Measurements from ENCODE around the gene MRPS23.

The MRPS23 gene

GRCh38 chr17:57819285-57819684 is 30.6 kb downstream of the MRPS23 start:
- DNase-seq (ENCODE audit: low read depth) = no peak

DNA sequence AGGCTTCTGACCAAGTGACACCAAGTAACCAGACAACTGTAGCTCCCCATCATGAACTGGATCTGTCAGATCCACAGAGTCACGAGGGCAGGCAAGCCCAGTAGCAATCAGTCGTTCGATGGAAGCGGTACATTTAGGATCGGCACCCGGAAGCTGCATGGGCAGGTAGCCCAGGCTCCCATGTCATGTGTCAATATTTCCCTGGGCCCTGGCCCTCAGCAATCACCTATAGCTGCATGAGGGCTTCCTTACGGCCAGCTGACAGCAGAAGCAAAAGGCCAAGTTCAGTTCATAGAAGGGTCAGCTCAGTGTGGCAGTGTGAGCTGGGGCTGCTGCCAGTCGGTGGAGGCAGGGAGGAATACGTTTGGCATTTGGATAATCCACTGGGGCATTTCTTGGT is 31.8 kb downstream of the MRPS23 start:
- no peak for TF ChIP-seq CTCF (IDR thresholded peaks at IDR 0.05; ENCODE audit: control insufficient read depth, extremely low read depth, insufficient read depth)
- peak; percentile 76 for DNase-seq (ENCODE audit: low read depth)
- no peak overlapping the region for H3K4me3 ChIP-seq (ENCODE audit: low read depth, low read length)

More at GRCh38 chr17:57819285-57819684, 30.6 kb downstream of the MRPS23 start:
- no peak for TF ChIP-seq CTCF (IDR thresholded peaks at IDR 0.05; ENCODE audit: control insufficient read depth, extremely low read depth, insufficient read depth)
- H3K4me3 ChIP-seq (ENCODE audit: low read depth, low read length) = no peak overlapping the region

GRCh38 chr17:57817299-57817698 is 32.5 kb downstream of the MRPS23 start:
- DNase-seq (ENCODE audit: low read depth) = no peak
- TF ChIP-seq CTCF (IDR thresholded peaks at IDR 0.05; ENCODE audit: control insufficient read depth, extremely low read depth, insufficient read depth) = no peak
- no peak overlapping the region for H3K4me3 ChIP-seq (ENCODE audit: low read depth, low read length)

- H3K4me3 ChIP-seq (ENCODE audit: low read depth, low read length) = no peak overlapping the region
- no peak for DNase-seq (ENCODE audit: low read depth)
- TF ChIP-seq CTCF (IDR thresholded peaks at IDR 0.05; ENCODE audit: control insufficient read depth, extremely low read depth, insufficient read depth) = no peak
Observed at GRCh38 chr17:57814421-57814820, 35.4 kb downstream of the MRPS23 start.

DNA sequence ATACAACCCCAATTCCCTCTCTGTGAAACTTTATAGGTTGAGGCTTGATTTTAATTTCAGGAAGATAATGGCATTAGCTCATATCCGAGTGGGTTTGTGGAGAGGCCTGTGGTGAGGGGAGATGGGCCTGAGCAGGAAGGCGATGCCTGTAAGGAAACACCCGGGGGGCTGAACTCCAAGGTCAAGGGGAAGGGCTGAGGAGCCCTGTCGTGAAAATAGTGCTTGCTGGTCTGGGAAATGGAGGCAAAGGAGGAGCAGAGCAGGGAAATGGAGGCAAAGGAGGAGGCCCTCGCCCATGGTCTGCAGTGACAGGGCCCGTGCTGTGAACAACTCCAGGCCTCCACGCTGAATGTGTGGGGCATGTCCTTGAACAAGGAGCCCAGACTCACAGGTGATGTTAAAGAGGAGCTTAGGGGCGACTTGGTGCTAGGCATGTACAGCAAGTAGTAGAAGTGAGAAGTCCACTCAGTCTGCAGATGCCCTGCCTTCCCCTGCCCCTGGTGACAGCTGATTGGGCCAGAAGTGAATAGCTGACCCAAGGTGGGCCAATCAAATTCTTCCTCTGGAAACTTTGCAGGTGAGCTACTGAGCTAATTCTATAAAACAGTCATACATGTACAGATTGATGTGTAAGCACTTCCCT is 38.1 kb downstream of the MRPS23 start:
- H3K4me3 ChIP-seq (ENCODE audit: low read depth, low read length) = no peak overlapping the region
- DNase-seq (ENCODE audit: low read depth) = no peak
- no peak for TF ChIP-seq CTCF (IDR thresholded peaks at IDR 0.05; ENCODE audit: control insufficient read depth, extremely low read depth, insufficient read depth)

GRCh38 chr17:57810721-57811637 is 38.9 kb downstream of the MRPS23 start:
- DNase-seq (ENCODE audit: low read depth) = no peak
- TF ChIP-seq CTCF (IDR thresholded peaks at IDR 0.05; ENCODE audit: control insufficient read depth, extremely low read depth, insufficient read depth) = no peak
- no peak overlapping the region for H3K4me3 ChIP-seq (ENCODE audit: low read depth, low read length)

Data from LNCaP clone FGC (cell line).